KMS-11 (cell line): ENCODE data around the gene ITPR2.

ENCODE experiments used
- H2AFZ ChIP-seq: fragments of 200-600 bp; sonication (generic); 2 replicates; pipeline ENCODE4 v1.6.1; 2016; ENCODE audit warnings: antibody characterized with exemption, mixed run types, low read depth
- H3K27ac ChIP-seq: fragments of 200-600 bp; sonication (generic); 2 replicates; pipeline ENCODE4 v1.6.1; 2016; ENCODE audit warnings: mild to moderate bottlenecking, mixed run types
- H3K27me3 ChIP-seq: fragments of 200-600 bp; sonication (generic); 2 replicates; pipeline ENCODE4 v1.6.1; 2017; ENCODE audit warnings: mild to moderate bottlenecking, low read depth, mixed run types, moderate library complexity; ENCODE audit not compliant: insufficient read depth
- H3K36me3 ChIP-seq: fragments of 200-600 bp; sonication (generic); 2 replicates; pipeline ENCODE4 v1.6.1; 2017; ENCODE audit warnings: mild to moderate bottlenecking, mixed run types; ENCODE audit not compliant: insufficient read depth
- H3K4me1 ChIP-seq: fragments of 200-600 bp; sonication (generic); 2 replicates; pipeline ENCODE4 v1.6.1; 2016; ENCODE audit warnings: mild to moderate bottlenecking, low read depth, mixed run types; ENCODE audit not compliant: poor library complexity, severe bottlenecking
- H3K4me2 ChIP-seq: fragments of 200-600 bp; sonication (generic); 2 replicates; pipeline ENCODE4 v1.7.0; 2016; ENCODE audit warnings: mild to moderate bottlenecking, mixed run types
- H3K4me3 ChIP-seq: fragments of 200-600 bp; sonication (generic); IDR thresholded peaks from 2 replicates; pipeline ENCODE4 v1.6.1; 2017; ENCODE audit warnings: low read depth, low read length, mixed read lengths; ENCODE audit not compliant: insufficient read depth
- H3K79me2 ChIP-seq: fragments of 200-600 bp; sonication (generic); 2 replicates; pipeline ENCODE4 v1.6.1; 2016; ENCODE audit warnings: low read depth, mixed run types; ENCODE audit not compliant: insufficient read depth
- H3K9ac ChIP-seq: fragments of 200-600 bp; sonication (generic); 2 replicates; pipeline ENCODE4 v1.6.1; 2016; ENCODE audit warnings: mild to moderate bottlenecking, mixed run types
- H4K20me1 ChIP-seq: fragments of 200-600 bp; sonication (generic); 2 replicates; pipeline ENCODE4 v1.6.1; 2016; ENCODE audit warnings: mild to moderate bottlenecking, mixed run types; ENCODE audit not compliant: insufficient read depth
- TF ChIP-seq, protein P1 (sequence below): fragments of 200-600 bp; sonication (generic); conservative IDR thresholded peaks from 2 replicates; pipeline ENCODE4 v1.6.1; 2017; ENCODE audit warnings: low read depth, mild to moderate bottlenecking, antibody characterized with exemption, low read length, moderate library complexity, mixed read lengths

Gene ITPR2

DNA sequence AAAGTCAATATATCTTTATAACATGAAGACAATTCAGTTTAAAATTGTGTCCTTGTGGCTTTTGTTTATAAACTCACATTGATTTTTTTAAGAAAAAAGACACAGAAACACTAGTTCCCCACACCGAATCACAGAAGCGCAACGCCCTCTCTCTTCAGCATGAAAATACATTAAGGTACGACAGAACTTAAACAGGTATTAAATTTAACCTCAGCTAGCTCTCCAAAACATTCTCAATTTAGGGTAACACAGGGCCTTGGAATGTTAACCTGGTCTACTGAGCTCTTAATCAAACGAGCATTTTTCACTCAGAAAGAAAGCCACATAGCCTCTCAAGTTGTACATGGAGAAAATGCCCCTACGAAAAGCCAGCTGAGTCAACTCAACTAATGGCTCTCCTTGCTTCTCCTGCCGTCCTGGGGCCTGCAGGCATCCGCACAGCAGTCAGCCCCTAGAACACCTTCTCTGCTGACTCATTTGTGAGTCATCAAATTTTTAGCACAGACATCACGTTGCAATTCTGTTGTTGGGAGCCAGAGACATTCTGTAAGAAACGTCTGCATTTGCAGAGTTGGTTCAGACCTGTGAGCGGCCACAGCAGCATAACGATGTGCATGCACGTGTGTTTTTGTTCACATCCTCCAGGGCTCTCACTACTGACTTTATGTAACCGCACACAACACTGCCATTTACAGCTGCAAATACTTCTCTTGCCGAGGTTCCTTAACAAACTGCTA, 141.6 kb downstream of the ITPR2 start:
- H3K4me1 ChIP-seq, result no peaks in the 10 kb centered on the region
- H3K4me2 ChIP-seq, result no peak overlapping the region
- no peak overlapping the region for H3K9ac ChIP-seq
- no peak overlapping the region for H3K27ac ChIP-seq
- H3K79me2 ChIP-seq, result no peaks in the 10 kb centered on the region
- H3K36me3 ChIP-seq, result no peaks in the 10 kb centered on the region
- H4K20me1 ChIP-seq, result no peaks in the 10 kb centered on the region
- H3K4me3 ChIP-seq, result no peak overlapping the region
- no peak overlapping the region for H2AFZ ChIP-seq
- no peaks in the 10 kb centered on the region for H3K27me3 ChIP-seq
- TF ChIP-seq, protein P1, sequence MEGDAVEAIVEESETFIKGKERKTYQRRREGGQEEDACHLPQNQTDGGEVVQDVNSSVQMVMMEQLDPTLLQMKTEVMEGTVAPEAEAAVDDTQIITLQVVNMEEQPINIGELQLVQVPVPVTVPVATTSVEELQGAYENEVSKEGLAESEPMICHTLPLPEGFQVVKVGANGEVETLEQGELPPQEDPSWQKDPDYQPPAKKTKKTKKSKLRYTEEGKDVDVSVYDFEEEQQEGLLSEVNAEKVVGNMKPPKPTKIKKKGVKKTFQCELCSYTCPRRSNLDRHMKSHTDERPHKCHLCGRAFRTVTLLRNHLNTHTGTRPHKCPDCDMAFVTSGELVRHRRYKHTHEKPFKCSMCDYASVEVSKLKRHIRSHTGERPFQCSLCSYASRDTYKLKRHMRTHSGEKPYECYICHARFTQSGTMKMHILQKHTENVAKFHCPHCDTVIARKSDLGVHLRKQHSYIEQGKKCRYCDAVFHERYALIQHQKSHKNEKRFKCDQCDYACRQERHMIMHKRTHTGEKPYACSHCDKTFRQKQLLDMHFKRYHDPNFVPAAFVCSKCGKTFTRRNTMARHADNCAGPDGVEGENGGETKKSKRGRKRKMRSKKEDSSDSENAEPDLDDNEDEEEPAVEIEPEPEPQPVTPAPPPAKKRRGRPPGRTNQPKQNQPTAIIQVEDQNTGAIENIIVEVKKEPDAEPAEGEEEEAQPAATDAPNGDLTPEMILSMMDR, result no peak

DNA sequence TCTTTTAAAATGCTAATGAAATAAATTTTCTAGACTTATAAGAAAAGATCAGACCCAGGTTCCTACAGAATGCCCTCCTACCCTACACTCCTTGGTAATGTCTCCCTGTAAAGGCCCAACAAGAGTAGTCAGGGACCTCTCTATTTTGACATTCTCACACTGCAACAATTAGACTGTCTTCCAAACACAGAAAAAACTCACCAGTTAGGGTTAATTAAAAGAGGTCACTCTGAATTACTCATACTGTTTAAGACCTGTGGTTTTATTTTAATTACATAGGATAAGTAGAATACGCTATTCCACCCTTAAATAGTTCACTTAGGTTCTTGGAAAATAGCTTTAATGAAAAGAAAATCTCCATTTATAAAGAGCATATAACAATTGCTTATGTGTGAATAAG, 142.4 kb downstream of the ITPR2 start:
- H3K9ac ChIP-seq, result no peak overlapping the region
- H2AFZ ChIP-seq, result no peak overlapping the region
- no peaks in the 10 kb centered on the region for H3K79me2 ChIP-seq
- no peak overlapping the region for H3K4me2 ChIP-seq
- TF ChIP-seq, protein P1, result no peak
- H3K4me1 ChIP-seq, result no peaks in the 10 kb centered on the region
- no peak overlapping the region for H3K4me3 ChIP-seq
- no peaks in the 10 kb centered on the region for H4K20me1 ChIP-seq
- H3K27ac ChIP-seq, result no peak overlapping the region
- H3K36me3 ChIP-seq, result no peaks in the 10 kb centered on the region
- H3K27me3 ChIP-seq, result no peaks in the 10 kb centered on the region

GRCh38 chr12:26689281-26689841, 143.6 kb downstream of the ITPR2 start:
- no peaks in the 10 kb centered on the region for H3K4me1 ChIP-seq
- no peak overlapping the region for H3K4me2 ChIP-seq
- TF ChIP-seq, protein P1, result no peak
- H3K4me3 ChIP-seq, result no peak overlapping the region
- H3K27ac ChIP-seq, result no peak overlapping the region
- H3K9ac ChIP-seq, result no peak overlapping the region
- no peaks in the 10 kb centered on the region for H3K27me3 ChIP-seq
- no peaks in the 10 kb centered on the region for H4K20me1 ChIP-seq
- no peak overlapping the region for H2AFZ ChIP-seq
- H3K79me2 ChIP-seq, result no peaks in the 10 kb centered on the region
- no peaks in the 10 kb centered on the region for H3K36me3 ChIP-seq

DNA sequence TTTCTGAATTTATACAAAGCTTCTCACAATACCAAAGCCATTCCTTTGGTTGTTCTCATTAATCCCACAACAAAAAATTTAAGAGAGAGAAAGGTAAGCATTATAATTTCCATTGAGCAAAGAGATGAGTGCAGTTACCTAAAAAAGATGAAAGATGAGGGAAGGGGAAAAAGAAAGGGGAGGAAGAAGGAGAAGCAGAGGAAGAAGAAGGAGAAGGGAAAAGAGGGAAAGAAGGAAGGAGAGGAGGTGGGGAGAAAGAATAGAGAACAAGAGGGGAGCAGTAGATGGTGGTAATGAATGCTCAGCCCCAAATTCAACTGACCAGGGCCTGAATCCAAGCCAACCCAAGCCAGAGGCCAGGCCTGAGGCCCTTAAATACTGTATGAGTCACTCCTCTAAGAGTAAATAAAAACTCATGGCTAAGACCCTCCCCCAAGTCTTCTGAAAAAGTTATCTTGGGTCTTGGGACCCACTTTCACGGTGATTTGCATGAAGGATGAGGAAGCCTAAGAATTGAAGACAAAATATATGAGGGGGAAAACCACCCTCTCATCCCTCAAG, 144.6 kb downstream of the ITPR2 start:
- H3K4me2 ChIP-seq, result no peak overlapping the region
- H3K27me3 ChIP-seq, result no peaks in the 10 kb centered on the region
- H3K4me1 ChIP-seq, result no peaks in the 10 kb centered on the region
- TF ChIP-seq, protein P1, result no peak
- H3K79me2 ChIP-seq, result no peaks in the 10 kb centered on the region
- no peaks in the 10 kb centered on the region for H3K36me3 ChIP-seq
- H3K4me3 ChIP-seq, result no peak overlapping the region
- H2AFZ ChIP-seq, result no peak overlapping the region
- H3K9ac ChIP-seq, result no peak overlapping the region
- H4K20me1 ChIP-seq, result no peaks in the 10 kb centered on the region
- H3K27ac ChIP-seq, result no peak overlapping the region
